Upper lobe of left lung (tissue), 6 donors: ENCODE data around the gene ARHGAP26. TPM values are rescaled to one million over a fixed set of nuclear protein-coding genes. Genes with fewer than 3 reads are reported as not detected.

Source experiments
- ATAC-seq, 2 donors: fragments of 200-7000 bp; cut with Tn5 transposase; one replicate each; pipeline ENCODE4 v1.9.1; 2022; ENCODE audit warnings: mild to moderate bottlenecking in 2 of 2, moderate library complexity in 2 of 2; ENCODE audit not compliant: low FRiP score in 2 of 2
- DNase-seq, 2 donors: peaks; one replicate each; pipeline ENCODE4 v3.0.0-alpha.2; 2019 to 2020
- H3K27ac ChIP-seq, 4 donors: fragments of 200-600 bp; sonication (generic); one replicate each; pipeline ENCODE4 v1.5.1; 2016 to 2019
- H3K27me3 ChIP-seq, 4 donors: fragments of 200-600 bp; sonication (generic); one replicate each; pipeline ENCODE4 v1.5.1; 2017 to 2019
- H3K36me3 ChIP-seq, 4 donors: fragments of 200-600 bp; sonication (generic); one replicate each; pipeline ENCODE4 v1.5.1; 2016 to 2019
- H3K4me1 ChIP-seq, 4 donors: fragments of 200-600 bp; sonication (generic); one replicate each; pipeline ENCODE4 v1.5.1; 2018 to 2019
- H3K4me3 ChIP-seq, 4 donors: fragments of 200-600 bp; sonication (generic); one replicate each; pipeline ENCODE4 v1.5.1; 2017 to 2019; ENCODE audit warnings: mild to moderate bottlenecking in 2 of 4, moderate library complexity in 1 of 4
- H3K9me3 ChIP-seq, 4 donors: fragments of 200-600 bp; sonication (generic); one replicate each; pipeline ENCODE4 v1.5.1; 2018 to 2019
- CTCF ChIP-seq, 6 experiments: fragments of 450-650 bp in 4 of 6; fragments of 200-600 bp in 2 of 6; sonication (generic) in 2 of 6; IDR thresholded peaks; one replicate each; pipeline ENCODE4 v1.5.1; 2016 to 2019; ENCODE audit warnings: antibody characterized with exemption in 6 of 6
- EP300 ChIP-seq, 4 donors: sonication (generic); formaldehyde crosslinking; IDR thresholded peaks; one replicate each; pipeline ENCODE4 v1.5.1; 2017; ENCODE audit warnings: antibody characterized with exemption in 4 of 4, control low read depth in 2 of 4
- POLR2A ChIP-seq, 4 donors: fragments of 450-650 bp; IDR thresholded peaks; one replicate each; pipeline ENCODE4 v1.5.1; 2016 to 2017; ENCODE audit warnings: antibody characterized with exemption in 4 of 4, mild to moderate bottlenecking in 2 of 4
- POLR2AphosphoS5 ChIP-seq, 2 donors: sonication (generic); formaldehyde crosslinking; IDR thresholded peaks; one replicate each; pipeline ENCODE4 v1.5.1; 2017; ENCODE audit warnings: antibody characterized with exemption in 2 of 2
- WGBS, 2 donors: methylation state at CpG; one replicate each; pipeline ENCODE4 v1.1.5; 2017 to 2018; 5-methylcytosine and 5-hydroxymethylcytosine counted together
- total RNA-seq, 6 donors: library from RNA; depleted of rRNA in 4 of 6; stranded (reverse); fragments of >200 nt in 4 of 6; gene quantifications; one replicate each; pipeline versions ENCODE4 v1.1.0 to v1.2.1, GENCODE V29; 2016 to 2021
- donor health status: DM: no; HTN: no; CAD: no; lungs with moderate emphysema.
- donor health status: DM: no; HTN: yes; CAD: no; lungs with severe emphysema.

The ARHGAP26 gene
- total RNA-seq, 6 donors from 2014 or later, result 34.9 to 90.1 (median 38.9) TPM

DNA sequence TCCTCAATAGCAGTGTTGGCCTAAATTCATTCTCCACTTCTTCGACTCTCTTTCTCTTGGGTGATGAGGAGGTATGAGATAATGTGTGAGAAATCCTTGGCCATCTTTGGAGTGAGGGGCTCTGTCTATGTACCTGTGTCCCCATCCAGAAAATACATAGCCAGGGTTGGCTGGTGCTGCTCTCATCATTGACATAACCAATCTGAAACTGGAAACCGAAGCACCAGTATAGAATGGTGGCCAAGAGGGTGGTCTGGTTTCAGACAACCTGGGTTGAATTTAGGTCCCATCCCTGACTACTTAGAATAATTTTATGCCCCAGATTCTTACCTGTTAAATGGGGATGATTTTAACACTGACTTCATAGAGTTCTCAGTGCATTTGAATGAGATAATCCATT lies 208.1 kb downstream of the ARHGAP26 start:
- 90 to 95% methylated on average over 2 of the region's 2 CpGs for whole genome bisulfite sequencing, 2 donors
- Histone ChIP-seq H3K36me3 (no peaks in the 10 kb centered on the region), H3K4me3 (no peak overlapping the region), H3K9me3 (no peaks in the 10 kb centered on the region), H3K27me3 (no peaks in the 10 kb centered on the region), H3K27ac (peak overlapping the region in 2 of 4 donors; percentile 30 to 65), H3K4me1 (peaks cover 41 to 60% (median 48%) of the 10 kb centered on the region in 4 donors)
- no peak for TF ChIP-seq CTCF (IDR thresholded peaks at IDR 0.05)
- TF ChIP-seq EP300 (IDR thresholded peaks at IDR 0.05), result no peak
- no peak for TF ChIP-seq POLR2AphosphoS5 (IDR thresholded peaks at IDR 0.05)
- no peak for TF ChIP-seq POLR2A (IDR thresholded peaks at IDR 0.05)
- DNase-seq (no peak), ATAC-seq (no peak)

- WGBS, 2 donors, result 70 to 80% methylated on average over 1 of the region's 1 CpG
- Histone ChIP-seq H3K9me3 (no peaks in the 10 kb centered on the region), H3K27ac (peak overlapping the region in 1 of 4 donors; percentile 3), H3K36me3 (no peaks in the 10 kb centered on the region), H3K27me3 (no peaks in the 10 kb centered on the region), H3K4me3 (no peak overlapping the region), H3K4me1 (peaks cover 43 to 60% (median 52%) of the 10 kb centered on the region in 4 donors)
- TF ChIP-seq CTCF (IDR thresholded peaks at IDR 0.05) (no peak), POLR2AphosphoS5 (IDR thresholded peaks at IDR 0.05) (no peak), EP300 (IDR thresholded peaks at IDR 0.05) (no peak), POLR2A (IDR thresholded peaks at IDR 0.05) (no peak)
- no peak for ATAC-seq
- DNase-seq, result no peak
These were observed 208.5 kb downstream of the ARHGAP26 start for GRCh38 chr5:142978726-142979125.

- no peaks in the 10 kb centered on the region for H3K27me3 ChIP-seq
- ATAC-seq (no peak), DNase-seq (no peak)
- no peak overlapping the region for H3K4me3 ChIP-seq
- TF ChIP-seq EP300 (IDR thresholded peaks at IDR 0.05) (no peak), POLR2A (IDR thresholded peaks at IDR 0.05) (no peak), CTCF (IDR thresholded peaks at IDR 0.05) (no peak), POLR2AphosphoS5 (IDR thresholded peaks at IDR 0.05) (no peak)
- no peaks in the 10 kb centered on the region for H3K36me3 ChIP-seq
- peaks cover 50 to 61% (median 56%) of the 10 kb centered on the region in 4 donors for H3K4me1 ChIP-seq
- H3K27ac ChIP-seq, result peak overlapping the region in 1 of 4 donors; percentile 59
- H3K9me3 ChIP-seq, result no peaks in the 10 kb centered on the region
- 45 to 63% methylated on average over 3 of the region's 3 CpGs for WGBS, 2 donors
These were observed 209.5 kb downstream of the ARHGAP26 start for GRCh38 chr5:142979636-142980035.

GRCh38 chr5:142981475-142981874 lies 211.3 kb downstream of the ARHGAP26 start:
- 11 to 17% methylated on average over 5 of the region's 5 CpGs for WGBS, 2 donors
- H3K27ac ChIP-seq, result peak overlapping the region; percentile 33 to 59 (median 50)
- peaks cover 50 to 65% (median 56%) of the 10 kb centered on the region in 4 donors for H3K4me1 ChIP-seq
- TF ChIP-seq POLR2A (IDR thresholded peaks at IDR 0.05) (no peak), EP300 (IDR thresholded peaks at IDR 0.05) (no peak), POLR2AphosphoS5 (IDR thresholded peaks at IDR 0.05) (no peak), CTCF (IDR thresholded peaks at IDR 0.05) (no peak)
- H3K4me3 ChIP-seq, result no peak overlapping the region
- H3K27me3 ChIP-seq, result no peaks in the 10 kb centered on the region
- no peaks in the 10 kb centered on the region for H3K9me3 ChIP-seq
- ATAC-seq, result no peak
- no peaks in the 10 kb centered on the region for H3K36me3 ChIP-seq
- DNase-seq, result no peak
